ENCODE results near the gene MDM1.

- TF ChIP-seq, protein P1, sequence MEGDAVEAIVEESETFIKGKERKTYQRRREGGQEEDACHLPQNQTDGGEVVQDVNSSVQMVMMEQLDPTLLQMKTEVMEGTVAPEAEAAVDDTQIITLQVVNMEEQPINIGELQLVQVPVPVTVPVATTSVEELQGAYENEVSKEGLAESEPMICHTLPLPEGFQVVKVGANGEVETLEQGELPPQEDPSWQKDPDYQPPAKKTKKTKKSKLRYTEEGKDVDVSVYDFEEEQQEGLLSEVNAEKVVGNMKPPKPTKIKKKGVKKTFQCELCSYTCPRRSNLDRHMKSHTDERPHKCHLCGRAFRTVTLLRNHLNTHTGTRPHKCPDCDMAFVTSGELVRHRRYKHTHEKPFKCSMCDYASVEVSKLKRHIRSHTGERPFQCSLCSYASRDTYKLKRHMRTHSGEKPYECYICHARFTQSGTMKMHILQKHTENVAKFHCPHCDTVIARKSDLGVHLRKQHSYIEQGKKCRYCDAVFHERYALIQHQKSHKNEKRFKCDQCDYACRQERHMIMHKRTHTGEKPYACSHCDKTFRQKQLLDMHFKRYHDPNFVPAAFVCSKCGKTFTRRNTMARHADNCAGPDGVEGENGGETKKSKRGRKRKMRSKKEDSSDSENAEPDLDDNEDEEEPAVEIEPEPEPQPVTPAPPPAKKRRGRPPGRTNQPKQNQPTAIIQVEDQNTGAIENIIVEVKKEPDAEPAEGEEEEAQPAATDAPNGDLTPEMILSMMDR (conservative IDR thresholded peaks at IDR 0.05 in 1 of 2, IDR thresholded peaks at IDR 0.05 in 1 of 2; ENCODE audit: extremely low read depth in 1 of 2, insufficient read depth in 1 of 2, low read depth in 1 of 2, low read length in 2 of 2), result no peak
- no peak for TF ChIP-seq EZH2 (IDR thresholded peaks at IDR 0.05; ENCODE audit: borderline replicate concordance, low read length)
Measured at GRCh38 chr12:68381476-68382219, 49.5 kb upstream of the MDM1 start.

Data from mammary epithelial cell (primary cell).